ENCODE data around the gene TLL2. TPM values are rescaled to one million over a fixed set of nuclear protein-coding genes. Genes with fewer than 3 reads are reported as not detected.

TLL2 gene
- total RNA-seq, 4 donors from 2014 or later = 0.30 to 0.60 TPM; not detected in 2

DNA sequence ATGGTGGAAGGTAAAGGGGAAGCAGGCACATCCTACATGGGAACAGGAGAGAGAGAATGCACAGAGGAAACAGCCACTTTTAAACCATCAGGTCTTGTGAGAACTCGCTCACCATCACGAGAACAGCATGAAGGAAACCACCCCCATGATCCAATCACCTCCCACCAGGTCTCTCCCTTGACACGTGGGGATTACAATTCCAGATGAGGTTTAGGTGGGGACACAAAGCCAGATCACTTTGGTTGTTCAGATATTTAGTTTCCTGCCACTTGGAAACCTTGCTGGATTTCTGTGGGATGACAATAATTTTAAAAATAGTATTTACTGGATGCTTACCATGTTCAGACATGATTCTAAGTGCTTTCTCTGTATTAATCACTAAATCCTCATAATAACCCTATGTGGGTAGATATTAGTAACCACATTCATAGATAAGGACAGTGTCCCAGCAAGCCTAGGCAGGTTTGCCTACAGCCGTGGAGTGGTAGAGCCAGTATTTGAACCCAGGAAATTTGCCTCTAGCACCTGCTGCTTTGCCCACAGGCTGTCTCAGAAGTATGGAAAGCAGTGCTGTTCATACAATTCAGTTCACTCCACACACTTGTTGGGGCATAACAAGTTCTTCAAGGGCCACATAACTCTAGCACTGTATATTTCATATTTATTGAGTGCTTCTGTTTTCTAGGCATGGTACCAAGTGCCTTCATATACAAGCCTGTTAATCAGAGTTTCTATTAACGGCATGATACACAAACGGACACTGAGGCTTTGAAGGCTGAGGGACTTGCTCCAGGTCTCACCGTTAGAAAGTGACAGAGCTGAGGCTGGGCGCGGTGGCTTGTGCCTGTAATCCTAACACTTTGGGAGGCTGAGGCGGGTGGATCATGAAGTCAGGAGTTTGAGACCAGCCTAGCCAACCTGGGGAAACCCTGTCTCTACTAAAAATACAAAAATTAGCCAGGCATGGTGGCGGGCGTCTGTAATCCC is 8.3 kb downstream of the TLL2 start:
- no peak for DNase-seq (ENCODE audit: low spot score in 2 of 2)
- no peak overlapping the region for H3K27ac ChIP-seq
- no peaks in the 10 kb centered on the region for H3K27me3 ChIP-seq
- H3K9me3 ChIP-seq = no peaks in the 10 kb centered on the region
- no peaks in the 10 kb centered on the region for H3K36me3 ChIP-seq
- H3K4me1 ChIP-seq = no peaks in the 10 kb centered on the region
- TF ChIP-seq EP300 (IDR thresholded peaks at IDR 0.05) (no peak), POLR2A (IDR thresholded peaks at IDR 0.05) (no peak), POLR2AphosphoS5 (IDR thresholded peaks at IDR 0.05) (no peak)
- TF ChIP-seq, protein P1, sequence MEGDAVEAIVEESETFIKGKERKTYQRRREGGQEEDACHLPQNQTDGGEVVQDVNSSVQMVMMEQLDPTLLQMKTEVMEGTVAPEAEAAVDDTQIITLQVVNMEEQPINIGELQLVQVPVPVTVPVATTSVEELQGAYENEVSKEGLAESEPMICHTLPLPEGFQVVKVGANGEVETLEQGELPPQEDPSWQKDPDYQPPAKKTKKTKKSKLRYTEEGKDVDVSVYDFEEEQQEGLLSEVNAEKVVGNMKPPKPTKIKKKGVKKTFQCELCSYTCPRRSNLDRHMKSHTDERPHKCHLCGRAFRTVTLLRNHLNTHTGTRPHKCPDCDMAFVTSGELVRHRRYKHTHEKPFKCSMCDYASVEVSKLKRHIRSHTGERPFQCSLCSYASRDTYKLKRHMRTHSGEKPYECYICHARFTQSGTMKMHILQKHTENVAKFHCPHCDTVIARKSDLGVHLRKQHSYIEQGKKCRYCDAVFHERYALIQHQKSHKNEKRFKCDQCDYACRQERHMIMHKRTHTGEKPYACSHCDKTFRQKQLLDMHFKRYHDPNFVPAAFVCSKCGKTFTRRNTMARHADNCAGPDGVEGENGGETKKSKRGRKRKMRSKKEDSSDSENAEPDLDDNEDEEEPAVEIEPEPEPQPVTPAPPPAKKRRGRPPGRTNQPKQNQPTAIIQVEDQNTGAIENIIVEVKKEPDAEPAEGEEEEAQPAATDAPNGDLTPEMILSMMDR (IDR thresholded peaks at IDR 0.05) = no peak
- H3K4me3 ChIP-seq = no peak overlapping the region
- 64% methylated on average over 12 of the region's 12 CpGs for WGBS

DNA sequence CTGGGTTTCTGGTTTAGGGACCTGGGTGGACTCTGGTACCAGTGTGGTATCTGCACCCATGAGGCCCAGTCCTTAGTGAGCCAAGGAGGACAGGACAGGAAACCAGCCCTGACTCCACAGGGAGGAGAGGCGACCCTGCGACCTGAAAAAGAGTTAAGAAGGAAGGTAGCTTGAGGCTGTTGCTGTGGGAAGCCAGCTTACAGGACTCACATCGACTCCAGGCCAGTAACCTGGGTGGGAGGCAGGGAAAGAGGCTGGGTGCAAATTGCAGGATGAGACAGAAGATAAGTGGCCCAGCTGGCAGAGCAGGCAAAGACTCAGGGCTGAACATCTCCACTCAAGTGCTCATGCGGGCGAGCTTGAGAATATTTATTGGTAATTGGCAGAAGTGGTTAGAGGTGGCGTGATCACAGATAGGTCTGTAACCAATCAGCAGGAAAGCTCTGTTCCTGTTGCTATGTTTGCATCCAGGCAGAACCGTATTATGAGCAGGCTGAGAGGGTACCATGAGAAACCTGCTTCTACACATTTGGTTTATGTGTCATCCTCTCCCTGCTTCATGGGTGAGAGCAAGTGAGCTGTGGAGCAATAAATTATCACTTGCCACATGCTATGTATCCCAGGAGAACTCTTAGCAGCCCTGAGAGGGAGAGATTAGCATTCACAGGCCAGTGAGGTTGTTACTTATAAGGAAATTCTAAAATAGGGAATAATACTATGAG is 11.0 kb downstream of the TLL2 start:
- Histone ChIP-seq H3K36me3 (no peaks in the 10 kb centered on the region), H3K27ac (no peak overlapping the region), H3K4me1 (no peaks in the 10 kb centered on the region), H3K27me3 (no peaks in the 10 kb centered on the region), H3K9me3 (no peaks in the 10 kb centered on the region), H3K4me3 (no peak overlapping the region)
- 77% methylated on average over 7 of the region's 7 CpGs for WGBS
- no peak for DNase-seq (ENCODE audit: low spot score in 2 of 2)
- TF ChIP-seq EP300 (IDR thresholded peaks at IDR 0.05) (no peak), POLR2AphosphoS5 (IDR thresholded peaks at IDR 0.05) (no peak), POLR2A (IDR thresholded peaks at IDR 0.05) (no peak)
- TF ChIP-seq, protein P1 (IDR thresholded peaks at IDR 0.05) = no peak

GRCh38 chr10:96501985-96502384 is 11.7 kb downstream of the TLL2 start:
- Histone ChIP-seq H3K27ac (no peak overlapping the region), H3K4me1 (no peaks in the 10 kb centered on the region), H3K4me3 (no peak overlapping the region), H3K27me3 (peaks cover 4% of the 10 kb centered on the region), H3K9me3 (no peaks in the 10 kb centered on the region), H3K36me3 (no peaks in the 10 kb centered on the region)
- DNase-seq (ENCODE audit: low spot score in 2 of 2) = no peak
- TF ChIP-seq POLR2A (IDR thresholded peaks at IDR 0.05) (no peak), EP300 (IDR thresholded peaks at IDR 0.05) (no peak)
- TF ChIP-seq, protein P1 (IDR thresholded peaks at IDR 0.05) = no peak
- WGBS = 78% methylated on average over 4 of the region's 4 CpGs

GRCh38 chr10:96500519-96500918 is 13.2 kb downstream of the TLL2 start:
- Histone ChIP-seq H3K4me1 (no peaks in the 10 kb centered on the region), H3K4me3 (no peak overlapping the region), H3K27ac (no peak overlapping the region), H3K27me3 (peaks cover 10% of the 10 kb centered on the region), H3K36me3 (no peaks in the 10 kb centered on the region), H3K9me3 (no peaks in the 10 kb centered on the region)
- TF ChIP-seq POLR2A (IDR thresholded peaks at IDR 0.05) (no peak), POLR2AphosphoS5 (IDR thresholded peaks at IDR 0.05) (no peak), EP300 (IDR thresholded peaks at IDR 0.05) (no peak)
- TF ChIP-seq, protein P1 (IDR thresholded peaks at IDR 0.05) = no peak
- DNase-seq (ENCODE audit: low spot score in 2 of 2) = no peak
- WGBS = 86% methylated on average over 7 of the region's 7 CpGs

- Histone ChIP-seq H3K36me3 (no peaks in the 10 kb centered on the region), H3K27me3 (peaks cover 11% of the 10 kb centered on the region), H3K9me3 (no peaks in the 10 kb centered on the region), H3K4me1 (no peaks in the 10 kb centered on the region), H3K27ac (no peak overlapping the region), H3K4me3 (no peak overlapping the region)
- WGBS = 93% methylated on average over 3 of the region's 3 CpGs
- DNase-seq (ENCODE audit: low spot score in 2 of 2) = no peak
- TF ChIP-seq POLR2AphosphoS5 (IDR thresholded peaks at IDR 0.05) (no peak), EP300 (IDR thresholded peaks at IDR 0.05) (no peak), POLR2A (IDR thresholded peaks at IDR 0.05) (no peak)
- TF ChIP-seq, protein P1 (IDR thresholded peaks at IDR 0.05) = no peak
Observed at GRCh38 chr10:96500050-96500449, 13.7 kb downstream of the TLL2 start.
